Measurements from ENCODE around the gene SLC4A5. TPM values are rescaled to one million over a fixed set of nuclear protein-coding genes. Genes with fewer than 3 reads are reported as not detected.
A peak's percentile ranks its signal among the peaks of the same experiment; 100 is the strongest.

The SLC4A5 gene
- total RNA-seq, 1 donor from 2014 or later = 4.4 TPM

GRCh38 chr2:74199871-74200305, 143.3 kb downstream of the SLC4A5 start:
- no peaks in the 10 kb centered on the region for H3K36me3 ChIP-seq
- peak overlapping the region; percentile 70 to 76 for H3K4me3 ChIP-seq
- intact Hi-C loops (cut with DNase I) = no loop called here
- no peaks in the 10 kb centered on the region for H3K9me3 ChIP-seq
- no peaks in the 10 kb centered on the region for H3K27me3 ChIP-seq
- peak in 1 of 2 donors; percentile 77 for DNase-seq (ENCODE audit: extremely low spot score in 2 of 2)
- H3K27ac ChIP-seq = peak overlapping the region; percentile 92
- TF ChIP-seq CTCF (IDR thresholded peaks at IDR 0.05) = no peak
- no peak for TF ChIP-seq POLR2A (IDR thresholded peaks at IDR 0.05)
- TF ChIP-seq POLR2AphosphoS5 (IDR thresholded peaks at IDR 0.05; ENCODE audit: insufficient read depth in 1 of 2, low read depth in 1 of 2) = no peak
- H3K4me1 ChIP-seq = peaks cover 54% of the 10 kb centered on the region

DNA sequence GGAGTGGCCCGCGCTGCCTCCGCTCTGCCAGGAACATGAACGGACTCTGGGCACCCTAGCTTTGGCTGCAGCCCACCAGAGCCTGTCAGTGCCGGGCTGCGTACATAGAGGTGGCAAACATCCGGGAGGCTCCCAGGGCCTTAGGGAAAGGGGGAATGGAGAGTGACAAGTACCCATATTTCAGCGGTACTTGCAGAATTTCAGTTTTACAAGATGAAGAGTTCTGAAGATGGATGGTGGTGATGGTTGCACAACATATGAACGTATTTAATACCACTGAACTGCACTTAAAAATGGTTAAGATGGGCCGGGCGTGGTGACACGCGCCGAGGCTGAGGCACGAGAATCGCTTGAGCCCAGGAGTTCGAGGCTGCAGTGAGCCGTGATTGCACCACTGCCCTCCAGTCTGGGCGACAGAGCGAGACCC, 143.9 kb downstream of the SLC4A5 start:
- Histone ChIP-seq H3K27me3 (no peaks in the 10 kb centered on the region), H3K4me1 (peaks cover 49% of the 10 kb centered on the region), H3K36me3 (no peaks in the 10 kb centered on the region), H3K27ac (peak overlapping the region; percentile 92), H3K4me3 (peak overlapping the region; percentile 70 to 76), H3K9me3 (no peaks in the 10 kb centered on the region)
- no peak for DNase-seq (ENCODE audit: extremely low spot score in 2 of 2)
- intact Hi-C loops (cut with DNase I) = no loop called here
- TF ChIP-seq POLR2AphosphoS5 (IDR thresholded peaks at IDR 0.05; ENCODE audit: insufficient read depth in 1 of 2, low read depth in 1 of 2) (peak; percentile 12 to 36), POLR2A (IDR thresholded peaks at IDR 0.05) (no peak), CTCF (IDR thresholded peaks at IDR 0.05) (no peak)

- peaks cover 45% of the 10 kb centered on the region for H3K4me1 ChIP-seq
- TF ChIP-seq POLR2A (IDR thresholded peaks at IDR 0.05) = peak in 1 of 2 donors; percentile 58
- TF ChIP-seq CTCF (IDR thresholded peaks at IDR 0.05) = peak; percentile 6 to 84 (median 60)
- TF ChIP-seq POLR2AphosphoS5 (IDR thresholded peaks at IDR 0.05; ENCODE audit: insufficient read depth in 1 of 2, low read depth in 1 of 2) = peak; percentile 61 to 92
- H3K9me3 ChIP-seq = no peaks in the 10 kb centered on the region
- H3K4me3 ChIP-seq = peak within 1 kb of the TSS; percentile 70 to 76
- intact Hi-C loops (cut with DNase I) = no loop called here
- H3K27me3 ChIP-seq = no peaks in the 10 kb centered on the region
- peak within 1 kb of the TSS; percentile 92 for H3K27ac ChIP-seq
- peak in 1 of 2 donors; percentile 92 for DNase-seq (ENCODE audit: extremely low spot score in 2 of 2)
- H3K36me3 ChIP-seq = no peaks in the 10 kb centered on the region
Observed at GRCh38 chr2:74198461-74199274, 144.5 kb downstream of the SLC4A5 start, which contains the start of gene MTHFD2. MTHFD2 (plus strand) TSS chr2:74198615; CDS start chr2:74198642, 27 bp downstream.

DNA sequence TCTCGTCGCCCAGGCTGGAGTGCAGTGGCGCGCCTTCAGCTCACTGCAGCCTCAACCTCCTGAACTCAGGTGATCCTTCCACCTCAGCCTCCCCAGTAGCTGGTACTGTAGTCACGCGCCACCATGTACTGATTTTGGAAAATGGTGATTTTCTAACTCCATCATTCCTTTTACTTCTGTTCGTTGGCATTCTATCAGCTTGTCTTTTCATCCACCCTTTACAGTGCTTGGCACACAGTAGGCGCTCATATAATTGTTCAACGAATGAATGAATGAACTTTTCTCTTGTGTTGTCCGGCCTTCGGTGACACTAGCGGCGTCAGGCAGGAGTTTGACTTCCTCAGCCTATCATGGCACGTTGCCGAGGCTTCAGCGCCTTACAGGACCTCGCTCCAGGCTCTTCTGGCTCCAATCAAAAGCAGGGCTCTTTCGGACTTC, 145.2 kb downstream of the SLC4A5 start:
- peak in 1 of 2 donors; percentile 79 for DNase-seq (ENCODE audit: extremely low spot score in 2 of 2)
- peak overlapping the region; percentile 92 for H3K27ac ChIP-seq

More for the DNA sequence above, 145.2 kb downstream of the SLC4A5 start:
- TF ChIP-seq POLR2AphosphoS5 (IDR thresholded peaks at IDR 0.05; ENCODE audit: insufficient read depth in 1 of 2, low read depth in 1 of 2) = no peak
- no peak for TF ChIP-seq CTCF (IDR thresholded peaks at IDR 0.05)
- no peak for TF ChIP-seq POLR2A (IDR thresholded peaks at IDR 0.05)
- H3K27me3 ChIP-seq = no peaks in the 10 kb centered on the region
- H3K9me3 ChIP-seq = no peaks in the 10 kb centered on the region
- H3K4me1 ChIP-seq = peaks cover 39% of the 10 kb centered on the region
- peak overlapping the region; percentile 70 to 76 for H3K4me3 ChIP-seq
- intact Hi-C loops (cut with DNase I) = no loop called here
- no peaks in the 10 kb centered on the region for H3K36me3 ChIP-seq
